Right lobe of liver (tissue), 6 donors: ENCODE data around the gene LRAT. TPM values are rescaled to one million over a fixed set of nuclear protein-coding genes. Genes with fewer than 3 reads are reported as not detected.
"Not testable (repeated sequence)": the region's sequence is repeated elsewhere in the genome, so short reads cannot be mapped to it uniquely, and the experiment has no call there.

Source experiments
- ATAC-seq, 4 donors: fragments of 200-7000 bp; cut with Tn5 transposase; one replicate each; pipeline ENCODE4 v1.9.1; 2020; ENCODE audit warnings: mild to moderate bottlenecking in 4 of 4, moderate library complexity in 4 of 4
- DNase-seq, 3 donors: peaks; one replicate each; pipeline ENCODE4 v3.0.0-alpha.2; 2020
- H3K27ac ChIP-seq, 3 donors: fragments of 200-600 bp; one replicate each; pipeline ENCODE4 v1.8.0; 2022
- H3K27me3 ChIP-seq, 2 donors: fragments of 200-600 bp; one replicate each; pipeline ENCODE4 v1.8.0; 2022
- H3K36me3 ChIP-seq, 4 donors: fragments of 200-600 bp; sonication (generic) in 1 of 4; one replicate each; pipeline versions ENCODE4 v1.5.1 to v1.8.0; 2017 to 2022; ENCODE audit warnings: control low read depth in 1 of 4
- H3K4me1 ChIP-seq, 4 donors: fragments of 200-600 bp; sonication (generic) in 1 of 4; one replicate each; pipeline versions ENCODE4 v1.5.1 to v1.8.0; 2017 to 2022; ENCODE audit warnings: control low read depth in 1 of 4
- H3K4me3 ChIP-seq, 3 donors: fragments of 200-600 bp; one replicate each; pipeline ENCODE4 v1.8.0; 2022
- H3K9me3 ChIP-seq, 4 donors: fragments of 200-600 bp; sonication (generic) in 1 of 4; one replicate each; pipeline versions ENCODE4 v1.5.1 to v1.8.0; 2017 to 2022; ENCODE audit warnings: control low read depth in 1 of 4
- CTCF ChIP-seq, 4 donors: fragments of 200-600 bp in 3 of 4; fragments of 450-650 bp in 1 of 4; IDR thresholded peaks; one replicate each; pipeline versions ENCODE4 v1.5.1 to v1.8.0; 2016 to 2022; ENCODE audit warnings: antibody characterized with exemption in 4 of 4, mild to moderate bottlenecking in 2 of 4
- POLR2A ChIP-seq: fragments of 450-650 bp; IDR thresholded peaks from one replicate; pipeline ENCODE4 v1.6.1; 2017; ENCODE audit warnings: antibody characterized with exemption, mild to moderate bottlenecking
- WGBS: methylation state at CpG from one replicate; pipeline ENCODE4 v1.1.6; 2018; ENCODE audit warnings: low coverage, low lambda C conversion rate; ENCODE audit not compliant: insufficient coverage; ENCODE audit errors: missing lambda C conversion rate; 5-methylcytosine and 5-hydroxymethylcytosine counted together
- intact Hi-C, 2 donors: fragments of 100-400 bp; cut with DNase I; formaldehyde crosslinking; loops; one replicate each; pipeline versions ENCODE4 v1.11.2 to v1.14.1; 2022
- total RNA-seq, 6 experiments: library from RNA; depleted of rRNA in 2 of 6; stranded (reverse); fragments of >200 nt in 2 of 6; fragmentation: NEBNext Ultra II Directional in 3 of 6; extraction: Animal tissue kit (Norgen Biotek cat#: 25700) in 3 of 6; gene quantifications; one replicate each; pipeline versions ENCODE4 v1.1.0 to v1.2.4, GENCODE V29; 2016 to 2023
- donor health status: DM: no; HTN: yes; CAD: no.
- donor health status: DM: no; HTN: no; CAD: no.
- donor health status: DM: no; HTN: no; CAD: no.
- donor health status: DM: no; HTN: yes; CAD: no.
- donor health status: DM: no; HTN: yes; CAD: no.

LRAT gene
- total RNA-seq, 6 experiments from 2014 or later, result 0.70 to 4.9 (median 1.5) TPM

- no peak for ATAC-seq
- TF ChIP-seq CTCF (IDR thresholded peaks at IDR 0.05) (no peak), POLR2A (no peak)
- no peak for DNase-seq
- no peaks in the 10 kb centered on the region for H3K36me3 ChIP-seq
- no peaks in the 10 kb centered on the region for H3K9me3 ChIP-seq
- no peak overlapping the region for H3K4me3 ChIP-seq
- no peaks in the 10 kb centered on the region for H3K4me1 ChIP-seq
- no peak overlapping the region for H3K27ac ChIP-seq
- intact Hi-C loops, result no loop called here
- H3K27me3 ChIP-seq, result no peaks in the 10 kb centered on the region
Observed at GRCh38 chr4:154722262-154722661, 21.5 kb upstream of the LRAT start.

- H3K36me3 ChIP-seq, DNase-seq, H3K27me3 ChIP-seq, H3K9me3 ChIP-seq, H3K27ac ChIP-seq, H3K4me3 ChIP-seq, H3K4me1 ChIP-seq, ATAC-seq, intact Hi-C loops: not testable (repeated sequence)
- WGBS, result 70% methylated on average over 7 of the region's 7 CpGs
Observed at GRCh38 chr4:154723601-154724000, 20.2 kb upstream of the LRAT start.

- 50% methylated on average over 1 of the region's 1 CpG for WGBS
- H3K4me1 ChIP-seq, result no peaks in the 10 kb centered on the region
- H3K9me3 ChIP-seq, result no peaks in the 10 kb centered on the region
- no peak overlapping the region for H3K27ac ChIP-seq
- no peaks in the 10 kb centered on the region for H3K36me3 ChIP-seq
- H3K4me3 ChIP-seq, result no peak overlapping the region
- no peaks in the 10 kb centered on the region for H3K27me3 ChIP-seq
- TF ChIP-seq CTCF (IDR thresholded peaks at IDR 0.05) (no peak), POLR2A (no peak)
- no peak for ATAC-seq
- intact Hi-C loops, result no loop called here
- no peak for DNase-seq
Observed at GRCh38 chr4:154727540-154727939, 16.3 kb upstream of the LRAT start.

GRCh38 chr4:154731756-154732155 lies 12.0 kb upstream of the LRAT start:
- H3K4me3 ChIP-seq, result no peak overlapping the region
- H3K9me3 ChIP-seq, result no peaks in the 10 kb centered on the region
- H3K4me1 ChIP-seq, result no peaks in the 10 kb centered on the region
- H3K36me3 ChIP-seq, result no peaks in the 10 kb centered on the region
- intact Hi-C loops, result no loop called here
- H3K27me3 ChIP-seq, result no peaks in the 10 kb centered on the region
- no peak overlapping the region for H3K27ac ChIP-seq
- TF ChIP-seq CTCF (IDR thresholded peaks at IDR 0.05), result no peak
- TF ChIP-seq POLR2A, result no peak
- ATAC-seq (no peak), DNase-seq (no peak)

- 93% methylated on average over 4 of the region's 4 CpGs for WGBS
- no peak for ATAC-seq
- no peaks in the 10 kb centered on the region for H3K27me3 ChIP-seq
Observed at GRCh38 chr4:154732669-154733068, 11.1 kb upstream of the LRAT start.

More at GRCh38 chr4:154732669-154733068, 11.1 kb upstream of the LRAT start:
- DNase-seq, result no peak
- no peaks in the 10 kb centered on the region for H3K36me3 ChIP-seq
- intact Hi-C loops, result no loop called here
- H3K9me3 ChIP-seq, result no peaks in the 10 kb centered on the region
- no peak overlapping the region for H3K4me3 ChIP-seq
- TF ChIP-seq CTCF (IDR thresholded peaks at IDR 0.05), result no peak
- TF ChIP-seq POLR2A, result no peak
- no peaks in the 10 kb centered on the region for H3K4me1 ChIP-seq
- no peak overlapping the region for H3K27ac ChIP-seq
